NCI-H128 (cell line): ENCODE results near the gene SP140L.
"Not testable (repeated sequence)": the region's sequence is repeated elsewhere in the genome, so short reads cannot be mapped to it uniquely, and the experiment has no call there.

Experiments used
- DNase-seq: peaks from one replicate; lab custom pipeline; 2025; ENCODE audit not compliant: unreplicated experiment; lab: John Stamatoyannopoulos, UW

Gene SP140L

DNA sequence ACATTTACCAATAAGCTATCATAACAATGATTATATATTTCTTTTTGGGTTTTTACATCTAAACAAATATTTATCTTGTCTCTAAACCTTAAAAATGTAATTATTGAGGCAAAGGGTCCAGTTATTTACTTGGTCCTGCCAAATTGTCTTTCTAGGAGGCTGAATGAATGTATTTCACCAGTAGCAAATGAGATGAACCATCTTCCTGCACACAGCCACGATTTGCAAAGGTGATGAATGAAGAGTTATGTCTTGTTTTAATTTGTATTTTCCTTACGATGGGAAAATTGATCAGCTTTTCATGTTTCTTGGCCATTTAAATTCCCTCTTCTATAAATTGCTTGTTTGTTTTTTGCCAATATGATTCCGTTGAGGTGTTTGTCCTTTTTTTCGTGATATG, 90.4 kb downstream of the SP140L start:
- no peak for DNase-seq

DNA sequence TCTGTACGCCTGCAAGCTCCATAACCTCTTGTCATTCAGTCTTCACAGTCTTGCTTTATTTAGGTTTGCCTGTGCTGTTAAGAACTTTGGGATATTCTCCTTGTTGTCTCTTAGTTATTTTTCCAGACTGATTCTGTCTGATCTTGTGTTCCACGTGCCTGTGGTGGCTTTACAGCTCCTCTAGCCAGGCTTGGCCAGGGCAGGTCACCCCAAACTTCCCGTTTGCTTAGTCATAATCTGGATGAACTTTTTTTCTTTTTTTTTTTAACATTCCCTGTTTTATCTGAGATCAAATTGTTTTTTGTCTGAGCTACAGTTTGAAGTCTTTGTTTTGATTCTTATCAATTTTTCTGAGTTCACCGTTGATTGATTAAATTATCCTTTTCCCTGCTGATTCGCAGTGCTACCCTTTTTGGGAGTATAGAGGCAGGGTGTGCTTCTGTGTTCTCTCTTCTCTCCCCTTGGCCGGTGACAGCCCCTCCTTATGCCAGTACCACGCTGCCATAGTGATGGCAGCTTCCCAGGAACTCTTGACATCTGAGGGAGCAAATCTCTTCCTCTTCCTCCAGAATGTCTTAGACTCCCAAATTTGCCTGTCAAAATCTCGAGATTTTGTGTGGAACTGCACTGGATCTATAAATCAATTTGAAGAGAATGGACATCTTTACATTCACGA, 91.5 kb downstream of the SP140L start:
- DNase-seq, result no peak

DNA sequence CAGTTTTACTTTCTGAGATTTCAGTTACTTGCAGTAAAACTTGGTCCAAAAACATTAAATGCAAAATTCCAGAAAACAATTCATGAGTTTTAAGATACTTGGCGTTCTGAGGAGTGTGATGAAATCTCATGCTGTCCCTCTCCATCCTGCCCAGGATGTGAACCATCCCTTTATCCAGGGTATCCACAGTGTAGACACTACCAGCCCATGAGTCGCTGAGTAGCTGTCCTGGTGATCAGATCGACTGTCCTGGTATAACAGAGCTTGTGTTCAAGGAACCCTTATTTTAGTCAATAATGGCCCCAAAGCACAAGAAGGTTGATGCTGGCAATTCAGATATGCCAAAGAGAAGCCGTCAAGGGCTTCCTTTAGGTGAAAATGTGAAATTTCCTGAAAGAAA, 92.2 kb downstream of the SP140L start:
- no peak for DNase-seq

DNA sequence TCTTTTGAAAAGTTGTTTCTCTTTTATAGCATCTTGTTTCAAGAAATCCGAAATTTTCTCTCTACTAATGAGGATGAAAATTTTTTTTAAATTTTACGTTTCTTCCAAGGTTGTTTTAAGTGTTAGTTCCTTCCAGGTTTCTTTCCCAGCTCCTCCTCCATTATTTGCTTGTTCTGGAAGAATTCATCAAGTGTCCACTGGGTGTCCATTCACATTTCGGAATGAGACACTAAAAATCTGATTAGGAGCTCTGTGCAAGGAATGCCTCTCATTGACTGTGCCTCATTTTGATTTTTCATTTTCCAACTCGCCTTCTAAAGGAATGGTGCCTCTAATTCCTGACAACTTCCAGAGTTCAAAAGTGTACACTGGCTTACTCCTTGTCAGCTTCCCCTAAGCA, 95.2 kb downstream of the SP140L start:
- DNase-seq, result no peak

DNA sequence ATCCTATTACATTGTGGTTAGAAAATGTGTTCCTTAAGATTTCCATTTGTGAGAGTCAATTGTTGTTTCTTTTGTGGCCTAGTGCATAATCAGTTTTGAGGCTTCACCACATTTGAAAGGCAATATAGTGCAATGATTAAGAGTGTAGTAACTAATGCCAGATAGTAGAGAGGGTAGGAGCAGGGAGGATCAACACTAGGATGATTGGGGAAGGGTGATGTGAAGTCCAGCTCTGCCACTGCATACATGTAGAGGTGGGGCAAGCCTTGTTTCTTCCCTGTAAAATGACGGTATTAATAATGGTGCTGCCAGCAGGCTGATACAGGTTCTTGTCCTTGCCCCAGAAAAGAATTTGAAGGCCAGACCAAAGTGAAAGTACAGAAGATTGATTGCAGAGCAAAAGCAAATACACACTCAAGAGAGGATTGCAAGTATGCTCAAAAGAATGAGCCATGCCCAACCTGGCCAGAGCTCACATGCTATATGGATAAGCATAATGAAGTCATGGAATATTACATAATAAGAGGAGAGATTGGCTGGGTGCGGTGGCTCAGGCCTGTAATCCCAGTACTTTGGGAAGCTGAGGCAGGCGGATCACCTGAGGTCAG, 97.0 kb downstream of the SP140L start:
- no peak for DNase-seq

DNA sequence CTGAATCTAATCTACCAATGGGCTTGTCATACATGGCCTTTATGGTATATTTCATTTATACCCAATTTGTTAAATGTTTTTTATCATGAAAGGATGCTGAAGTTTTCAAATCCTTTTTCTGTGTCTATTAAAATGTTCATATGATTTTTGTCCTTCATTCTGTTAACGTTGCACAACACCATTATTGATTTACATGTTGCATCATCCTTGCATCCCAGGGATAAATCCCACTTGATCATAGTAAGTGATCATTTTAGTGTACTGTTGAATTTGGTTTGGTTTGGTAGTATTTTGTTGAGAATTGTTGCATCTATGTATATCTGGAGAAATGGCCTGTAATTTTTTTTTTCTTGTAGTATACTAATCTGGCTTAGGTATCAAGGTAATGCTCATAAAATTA, 98.4 kb downstream of the SP140L start:
- DNase-seq, result no peak

DNA sequence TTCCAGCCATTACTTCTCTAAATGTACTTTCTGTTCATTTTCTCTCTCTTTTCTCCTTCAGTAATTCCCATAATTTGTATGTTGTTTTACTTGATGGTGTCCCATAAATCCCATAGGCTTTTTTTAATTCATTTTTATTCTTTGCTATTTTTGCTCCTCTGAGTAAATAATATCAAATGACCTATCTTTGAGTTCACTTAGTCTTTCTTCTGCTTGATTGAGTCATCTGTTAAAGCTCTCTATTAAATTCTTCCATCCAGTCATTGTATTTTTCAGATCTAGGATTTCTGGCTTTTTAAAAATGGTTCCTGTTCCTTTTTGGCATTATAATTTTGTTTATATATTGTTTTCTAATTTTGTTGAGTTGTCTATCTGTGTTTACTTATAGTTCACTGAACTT, 102.5 kb downstream of the SP140L start:
- DNase-seq, result no peak

DNA sequence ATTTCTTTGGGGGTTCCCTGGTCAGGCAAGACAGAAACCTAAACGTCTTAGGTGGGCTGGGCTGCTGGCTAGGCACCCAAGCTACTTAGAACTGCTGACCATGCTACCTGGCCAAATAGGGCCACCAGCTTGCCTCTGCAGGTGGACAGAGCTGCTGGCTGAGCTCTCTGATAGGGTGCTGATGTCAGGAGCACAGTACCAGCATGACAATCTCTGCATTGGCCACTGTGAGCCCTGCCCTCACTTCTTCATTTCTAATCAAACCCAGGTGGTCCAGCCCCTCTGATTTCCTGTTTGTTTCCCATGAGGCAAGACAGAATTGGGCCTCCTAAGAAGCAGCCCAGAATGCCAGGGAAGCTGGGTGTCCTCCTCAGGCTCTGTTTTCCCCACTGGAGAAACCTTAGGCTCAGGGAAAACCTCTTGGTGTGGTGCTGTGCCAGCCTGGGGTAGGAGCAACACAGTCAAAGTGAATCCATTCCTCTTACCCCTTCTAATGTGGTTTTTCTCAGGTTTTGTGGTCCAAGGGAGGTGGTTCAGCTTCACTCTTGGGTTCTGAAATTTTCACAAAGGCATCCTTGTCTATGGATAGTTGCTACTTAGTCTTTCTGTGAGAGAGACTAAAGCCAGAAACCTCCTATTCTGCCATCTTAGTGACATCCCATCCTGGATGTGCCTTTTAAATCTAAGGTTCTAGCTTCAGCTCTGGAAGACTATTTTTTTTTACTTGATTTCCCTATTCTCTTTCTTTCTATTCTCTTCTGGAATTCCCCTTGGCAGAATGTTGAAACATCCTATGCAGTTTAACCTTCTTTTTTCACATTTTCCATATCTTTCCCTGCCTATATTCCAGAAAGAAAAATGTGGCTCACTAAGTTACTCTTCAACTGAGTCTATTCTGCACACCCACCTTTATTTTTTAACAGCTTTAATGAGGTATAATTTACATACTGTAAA, 104.2 kb downstream of the SP140L start:
- DNase-seq, result no peak

DNA sequence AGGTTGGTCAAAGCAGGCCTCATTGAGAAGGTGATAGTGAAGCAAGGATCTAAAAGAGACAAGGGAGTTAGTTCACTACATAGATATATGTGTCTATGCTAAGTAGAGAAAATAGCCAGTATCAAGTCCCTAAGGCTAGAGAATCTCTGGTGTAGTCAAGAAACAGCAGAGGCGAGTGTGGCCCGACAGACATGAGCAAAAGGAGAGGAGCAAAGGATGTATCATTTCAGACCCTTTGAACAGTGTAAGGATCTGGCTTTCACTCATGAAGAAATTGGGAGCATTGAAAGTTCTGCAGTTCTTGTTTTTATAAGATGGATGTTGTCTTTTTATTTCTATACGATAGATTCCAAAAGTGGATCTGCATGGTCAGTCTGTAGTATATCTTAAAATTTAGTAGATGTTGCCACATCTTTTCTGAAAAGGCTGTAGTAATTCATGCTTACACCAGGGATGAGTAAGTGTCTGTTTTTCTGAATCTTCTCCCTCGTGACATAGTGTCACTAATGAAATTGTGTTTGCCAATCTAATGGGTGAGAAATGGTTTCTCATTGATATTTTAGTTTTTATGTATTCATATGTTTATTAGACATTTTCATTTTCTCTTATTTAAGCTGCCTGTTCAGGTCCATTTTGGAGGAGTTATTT, 107.8 kb downstream of the SP140L start:
- no peak for DNase-seq

DNA sequence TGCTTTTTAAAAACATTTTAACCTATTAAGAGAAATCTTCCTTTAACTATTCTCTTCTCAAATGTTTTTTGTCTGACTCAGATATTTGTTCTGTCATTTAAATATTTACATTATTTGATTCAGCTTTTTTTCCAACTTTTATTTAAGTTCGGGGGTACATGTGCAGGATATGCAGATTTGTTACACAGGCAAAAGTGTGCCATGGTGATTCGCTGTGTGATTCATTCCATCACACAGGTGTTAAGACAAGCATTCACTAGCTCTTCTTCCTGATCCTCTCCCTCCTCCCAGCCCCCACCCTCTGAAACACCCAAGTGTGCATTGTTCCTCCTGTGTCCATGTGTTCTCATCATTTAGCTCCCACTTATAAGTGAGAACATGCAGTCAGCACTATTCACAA, 108.4 kb downstream of the SP140L start:
- DNase-seq, result no peak

DNA sequence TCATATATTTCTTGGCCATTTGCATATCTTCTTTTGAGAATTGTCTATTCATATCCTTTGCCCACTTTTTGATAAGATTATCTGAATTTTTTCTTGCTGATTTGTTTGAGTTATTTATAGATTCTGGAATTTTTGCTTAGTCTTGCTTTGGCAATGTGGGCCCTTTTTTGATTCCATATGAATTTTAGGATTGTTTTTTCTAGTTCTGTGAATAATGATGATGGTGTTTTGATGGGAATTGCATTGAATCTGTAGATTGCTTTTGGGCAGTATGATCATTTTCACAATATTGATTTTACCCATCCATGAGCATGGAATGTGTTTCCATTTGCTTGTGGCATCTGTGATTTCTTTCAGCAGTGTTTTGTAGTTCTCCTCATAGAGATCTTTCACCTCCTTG, 112.1 kb downstream of the SP140L start:
- not testable (repeated sequence) for DNase-seq

DNA sequence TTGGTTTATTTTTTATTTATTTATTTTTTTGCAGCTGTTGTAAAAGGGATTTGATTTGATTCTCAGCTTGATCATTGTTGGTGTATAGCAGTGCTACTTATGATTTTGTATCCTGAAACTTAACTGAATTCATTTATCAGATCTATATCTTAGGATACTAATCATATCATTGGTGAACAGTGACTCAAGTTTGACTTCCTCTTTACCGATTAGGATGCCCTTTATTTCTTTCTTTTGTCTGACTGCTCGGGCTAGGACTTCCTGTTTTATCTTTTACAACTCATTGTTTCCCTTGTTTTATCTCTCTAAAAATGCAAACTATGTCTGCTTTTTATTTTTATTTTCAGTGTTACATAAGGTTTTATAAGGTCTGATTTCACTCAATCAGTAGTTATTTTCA, 112.6 kb downstream of the SP140L start:
- no peak for DNase-seq

DNA sequence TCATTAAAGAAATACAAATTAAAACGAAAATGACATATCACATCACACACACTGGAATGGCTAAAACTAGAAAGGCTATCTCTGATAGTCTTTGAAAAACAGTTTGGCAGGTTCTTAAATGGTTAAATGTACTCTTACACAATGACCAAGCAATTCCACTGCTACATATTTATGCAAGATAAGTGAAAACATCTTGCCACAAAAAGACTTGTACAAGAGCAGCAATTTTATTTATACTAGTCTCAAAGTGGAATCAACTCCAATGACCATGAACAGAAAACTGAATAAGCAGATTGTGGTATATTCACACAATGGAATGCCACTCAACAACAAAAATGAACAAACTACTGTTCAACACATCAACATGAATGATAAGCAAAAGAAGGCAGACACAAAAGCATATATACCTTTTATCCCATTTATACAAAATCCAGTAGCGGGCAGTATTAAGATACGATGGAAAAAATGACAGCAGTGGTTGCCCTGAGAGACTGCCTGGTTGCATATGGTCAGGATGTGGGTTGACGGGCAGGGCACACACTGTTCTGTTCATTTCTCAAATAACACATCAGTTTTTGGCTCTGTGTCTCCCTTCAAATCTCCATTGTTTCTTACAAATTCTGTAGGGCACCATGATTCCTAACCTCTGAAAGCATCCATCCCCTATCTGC, 114.4 kb downstream of the SP140L start:
- no peak for DNase-seq

DNA sequence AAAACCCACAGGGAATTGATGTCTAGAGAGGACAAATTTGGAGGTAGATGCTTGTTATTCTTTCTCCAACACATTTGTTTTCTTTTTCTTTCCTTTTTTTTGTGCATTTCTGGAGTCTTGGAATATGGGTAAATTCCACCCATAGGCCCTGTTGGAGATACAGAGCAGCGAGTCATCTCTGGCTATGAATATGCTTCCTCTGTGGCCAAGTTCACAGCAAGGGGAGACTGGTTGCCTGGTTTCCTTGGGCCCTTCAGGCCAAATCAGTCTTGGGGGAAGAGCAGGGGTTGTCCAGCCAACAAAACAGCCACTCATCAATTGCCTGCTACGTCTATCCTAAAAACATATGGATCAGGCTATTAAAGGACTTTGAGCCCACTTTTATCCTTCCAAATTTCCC, 116.5 kb downstream of the SP140L start:
- DNase-seq, result no peak

DNA sequence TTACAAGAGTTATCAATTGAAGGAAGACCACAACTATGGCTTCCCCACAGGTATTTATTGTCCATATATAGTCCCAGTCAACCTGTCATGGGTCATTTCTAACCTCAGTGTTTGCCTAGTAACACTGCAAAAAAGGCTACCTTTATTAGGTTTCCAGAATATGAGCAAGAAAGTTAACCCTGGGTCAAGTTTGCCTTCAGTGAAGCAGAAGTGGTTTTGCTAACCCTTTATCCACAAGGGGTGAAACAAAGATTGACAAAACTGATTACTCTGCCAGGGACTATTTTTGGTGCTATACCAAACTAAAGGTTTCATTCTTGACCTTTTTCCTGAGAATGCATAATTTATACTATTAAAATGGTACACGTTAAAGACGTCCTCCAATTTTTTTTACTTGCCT, 117.8 kb downstream of the SP140L start:
- no peak for DNase-seq

DNA sequence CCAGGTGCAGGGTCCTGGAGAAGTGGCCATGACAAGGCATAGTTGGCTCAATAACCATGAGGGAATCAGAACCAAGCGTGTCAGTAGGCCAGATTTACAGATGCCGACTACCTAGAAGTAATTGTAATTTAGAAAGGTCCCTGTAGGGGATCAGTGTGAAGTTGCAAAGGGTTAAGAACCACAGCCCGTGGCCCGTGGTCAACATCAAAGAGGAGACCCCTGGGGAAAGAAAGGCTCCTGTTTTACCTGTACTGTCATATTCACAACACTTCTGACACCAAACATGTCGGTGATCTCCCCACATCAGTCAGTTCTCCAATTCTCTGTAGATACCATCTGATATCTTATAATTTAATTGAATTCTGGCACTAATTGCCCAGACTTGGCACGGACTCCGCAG, 120.0 kb downstream of the SP140L start:
- DNase-seq, result no peak

DNA sequence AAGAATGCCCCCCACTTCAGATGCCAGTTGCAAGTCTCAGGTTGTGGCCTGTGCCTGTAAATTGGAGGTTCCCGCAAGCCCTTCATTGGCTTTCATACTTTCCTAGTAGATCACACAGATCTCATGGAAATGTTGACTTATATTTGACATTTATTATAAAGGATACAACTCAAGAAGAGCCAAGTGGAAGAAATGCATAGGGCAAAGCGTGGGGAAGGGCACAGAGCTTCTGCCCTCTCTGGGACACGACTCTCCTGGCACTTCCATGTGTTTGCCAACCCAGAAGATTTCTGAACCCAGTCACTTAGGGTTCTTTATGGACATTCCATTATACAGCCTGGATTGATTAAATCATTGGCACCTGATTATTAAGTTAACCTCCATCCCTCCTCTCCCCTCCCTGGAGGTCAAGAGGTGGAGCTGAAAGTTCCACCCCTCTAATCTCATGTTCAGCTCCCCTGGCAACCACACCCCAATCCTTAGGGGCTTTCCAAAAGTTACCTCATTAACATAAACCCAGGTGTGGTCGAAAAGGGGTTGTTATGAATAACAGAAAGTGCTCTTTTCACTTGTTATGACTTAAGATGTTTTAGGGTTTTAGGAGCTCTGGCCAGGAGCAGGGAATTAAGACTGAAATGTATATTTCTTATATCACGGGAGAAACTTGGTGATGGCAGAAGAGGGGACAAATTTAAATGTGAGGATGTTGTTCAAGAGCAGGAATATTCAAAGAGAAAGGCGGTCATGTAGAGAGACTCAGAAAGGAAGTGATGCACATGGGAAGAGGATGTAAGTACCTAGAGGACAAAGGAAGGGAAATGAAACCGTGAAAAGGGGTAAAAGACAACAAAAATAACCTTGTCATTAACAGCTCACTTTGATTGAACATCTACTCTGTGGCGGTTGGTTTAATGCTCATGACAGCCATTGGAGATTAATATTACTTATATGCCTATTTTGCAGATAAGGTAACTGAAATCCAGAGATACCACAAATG, 120.8 kb downstream of the SP140L start:
- no peak for DNase-seq

DNA sequence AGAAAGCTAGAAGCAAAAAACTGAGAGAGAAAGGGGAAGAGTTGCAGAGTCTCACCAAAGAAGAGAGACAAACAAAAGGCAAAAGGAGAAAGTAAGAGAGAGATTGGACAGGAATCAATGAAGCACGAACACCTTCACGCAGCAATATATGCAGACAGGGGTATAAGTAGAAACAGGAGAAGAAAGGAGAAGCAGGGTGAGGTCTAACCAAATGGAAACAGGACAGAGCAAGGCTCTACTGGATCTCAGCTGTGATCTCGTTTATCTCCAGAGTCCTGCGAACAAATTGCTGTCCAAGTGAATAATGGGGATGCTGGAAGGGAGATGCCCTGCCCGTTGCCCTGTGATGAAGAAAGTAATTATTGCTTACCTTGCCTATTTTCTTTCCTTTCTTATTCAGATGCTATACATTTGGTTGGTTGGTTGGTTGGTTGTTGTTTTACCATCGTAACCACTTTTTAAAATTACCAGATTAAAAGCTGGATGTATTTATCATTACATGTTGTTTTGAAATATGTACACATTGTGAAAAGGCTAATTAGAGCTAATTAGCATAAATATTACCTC, 123.0 kb downstream of the SP140L start:
- DNase-seq, result no peak

DNA sequence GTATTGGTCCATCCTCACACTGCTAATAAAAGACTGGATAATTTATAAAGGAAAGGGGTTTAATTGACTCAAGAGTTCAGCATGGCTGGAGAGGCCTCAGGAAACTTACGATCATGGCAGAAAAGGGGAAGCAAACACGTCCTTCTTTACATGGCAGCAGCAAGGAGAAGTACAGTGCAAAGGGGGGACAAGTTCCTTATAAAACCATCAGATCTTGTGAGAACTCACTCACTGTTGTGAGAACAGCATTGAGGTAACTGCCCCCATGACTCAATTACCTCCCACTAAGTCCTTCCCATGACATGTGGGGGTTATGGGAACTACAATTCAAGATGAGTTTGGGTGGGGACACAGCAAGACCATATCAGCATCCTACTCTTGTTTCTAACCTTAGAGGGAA, 126.0 kb downstream of the SP140L start:
- no peak for DNase-seq
